HL-60 (cell line): Measurements from ENCODE around the gene ZMYND8.

Experiments
- DNase-seq, 2 experiments: peaks; one replicate each; pipeline ENCODE4 v3.0.0-alpha.2; 2010 to 2020; ENCODE audit warnings: low read depth in 1 of 2, low spot score in 1 of 2
- H3K27ac ChIP-seq: fragments of 250-450 bp; sonication (Bioruptor Pico); replicated peaks from 2 replicates; pipeline ENCODE4 v1.5.1; 2020; ENCODE audit warnings: mild to moderate bottlenecking, moderate library complexity
- H3K27me3 ChIP-seq: fragments of 250-450 bp; sonication (Bioruptor Pico); 2 replicates; pipeline ENCODE4 v1.5.1; 2021; ENCODE audit warnings: mild to moderate bottlenecking, moderate library complexity; ENCODE audit not compliant: insufficient read depth, poor library complexity, severe bottlenecking
- H3K4me3 ChIP-seq: replicated peaks from 2 replicates; pipeline ENCODE4 v1.5.1; 2011; ENCODE audit warnings: mild to moderate bottlenecking, control low read depth, low read length; ENCODE audit not compliant: insufficient read depth
- CTCF ChIP-seq: IDR thresholded peaks from one replicate; pipeline ENCODE4 v1.5.1; 2011; ENCODE audit warnings: low read length, control low read depth, inconsistent platforms; ENCODE audit not compliant: insufficient read depth
- GABPA ChIP-seq: IDR thresholded peaks from 2 replicates; pipeline ENCODE4 v1.6.1; 2012; ENCODE audit warnings: low read depth
- POLR2AphosphoS5 ChIP-seq: IDR thresholded peaks from 2 replicates; pipeline ENCODE4 v1.6.1; 2012; ENCODE audit warnings: low read depth
- REST ChIP-seq: IDR thresholded peaks from 2 replicates; pipeline ENCODE4 v1.6.1; 2012; ENCODE audit warnings: low read depth; ENCODE audit not compliant: insufficient replicate concordance
- SPI1 ChIP-seq: IDR thresholded peaks from 2 replicates; pipeline ENCODE4 v1.6.1; 2012; ENCODE audit warnings: low read depth, mild to moderate bottlenecking, borderline replicate concordance

The ZMYND8 gene

GRCh38 chr20:47350181-47350550 is 6.3 kb downstream of the ZMYND8 start:
- Histone ChIP-seq H3K27ac (no peak overlapping the region), H3K4me3 (no peak overlapping the region), H3K27me3 (no peaks in the 10 kb centered on the region)
- TF ChIP-seq POLR2AphosphoS5 = no peak
- TF ChIP-seq REST = no peak
- peak; percentile 82 for TF ChIP-seq SPI1
- no peak; the same call in 1 of the 2 replicates for TF ChIP-seq GABPA
- no peak for TF ChIP-seq CTCF
- no peak for DNase-seq

GRCh38 chr20:47349365-47350180 is 6.9 kb downstream of the ZMYND8 start:
- DNase-seq = no peak
- Histone ChIP-seq H3K27ac (no peak overlapping the region), H3K4me3 (no peak overlapping the region), H3K27me3 (no peaks in the 10 kb centered on the region)
- TF ChIP-seq GABPA (no peak), REST (no peak), SPI1 (no peak), POLR2AphosphoS5 (no peak), CTCF (no peak)

- H3K27me3 ChIP-seq = no peaks in the 10 kb centered on the region
- no peak overlapping the region for H3K27ac ChIP-seq
- no peak for DNase-seq
- TF ChIP-seq CTCF (no peak), REST (no peak), SPI1 (no peak), GABPA (no peak), POLR2AphosphoS5 (no peak)
- H3K4me3 ChIP-seq = no peak overlapping the region
These were observed 7.9 kb downstream of the ZMYND8 start for GRCh38 chr20:47348539-47349142.
